GM04504 (cell line): ENCODE data around the gene LRRN2.
A peak's percentile ranks its signal among the peaks of the same experiment; 100 is the strongest.

ENCODE experiments used
- DNase-seq: peaks from one replicate; pipeline ENCODE4 v3.0.0-alpha.2; 2012; ENCODE audit warnings: low read depth

The LRRN2 gene

DNA sequence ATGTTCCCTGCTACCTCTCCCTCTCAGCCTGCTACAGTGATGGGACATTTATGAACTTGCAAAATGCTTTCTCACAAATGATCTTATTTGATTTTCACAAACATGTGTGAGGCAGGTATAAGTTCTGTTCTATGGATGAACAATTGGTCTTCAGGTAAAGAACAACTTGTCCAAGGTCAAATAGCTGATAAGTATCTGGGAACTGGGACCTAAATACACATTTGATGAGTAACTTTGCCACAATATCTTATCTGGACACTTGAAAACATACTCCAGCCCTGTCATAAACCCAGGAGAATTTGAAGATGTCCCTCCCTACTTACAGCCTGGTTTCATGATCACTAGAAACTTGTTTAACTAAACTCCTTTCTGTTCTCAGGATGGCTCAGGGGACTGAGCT, 23.0 kb downstream of the LRRN2 start:
- no peak for DNase-seq

DNA sequence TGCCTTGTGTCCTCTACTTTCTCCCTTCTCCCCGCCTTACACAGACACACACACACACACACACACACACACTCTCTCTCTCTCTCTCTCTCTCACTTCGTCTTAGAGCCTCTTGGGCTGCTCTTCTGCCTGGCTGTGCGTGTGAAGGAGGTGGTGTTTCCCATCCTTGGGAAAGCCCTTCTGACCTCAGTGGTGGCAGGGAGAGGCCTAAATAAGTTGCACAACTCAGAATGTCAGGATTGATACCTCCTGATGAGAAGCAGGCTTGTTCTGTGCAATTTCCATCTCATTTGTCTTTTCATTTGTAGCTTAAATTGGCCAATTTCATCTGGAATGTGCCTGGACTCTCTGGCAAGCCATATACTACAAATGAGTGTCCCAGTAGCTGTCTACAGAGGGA, 25.0 kb downstream of the LRRN2 start:
- peak; percentile 7 for DNase-seq

DNA sequence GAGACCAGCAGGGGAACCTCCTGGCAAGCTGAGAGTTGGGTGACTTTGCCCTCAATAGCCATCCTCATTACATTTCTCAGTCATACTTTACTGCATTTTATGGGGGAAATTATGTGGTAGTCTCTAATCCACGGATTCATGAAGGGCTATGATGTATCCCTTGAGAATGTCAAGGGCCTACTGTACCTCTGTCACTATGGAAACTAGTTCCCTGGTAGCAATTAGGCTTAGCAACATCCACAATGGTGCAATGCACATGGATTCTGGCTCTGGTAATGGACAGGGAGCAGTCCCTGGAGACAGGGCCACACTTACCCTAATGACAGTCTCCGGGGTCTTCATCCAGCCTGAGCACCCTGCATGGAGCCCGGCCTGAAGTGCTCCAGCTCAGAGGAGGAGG, 26.5 kb downstream of the LRRN2 start:
- peak; percentile 10 for DNase-seq

DNA sequence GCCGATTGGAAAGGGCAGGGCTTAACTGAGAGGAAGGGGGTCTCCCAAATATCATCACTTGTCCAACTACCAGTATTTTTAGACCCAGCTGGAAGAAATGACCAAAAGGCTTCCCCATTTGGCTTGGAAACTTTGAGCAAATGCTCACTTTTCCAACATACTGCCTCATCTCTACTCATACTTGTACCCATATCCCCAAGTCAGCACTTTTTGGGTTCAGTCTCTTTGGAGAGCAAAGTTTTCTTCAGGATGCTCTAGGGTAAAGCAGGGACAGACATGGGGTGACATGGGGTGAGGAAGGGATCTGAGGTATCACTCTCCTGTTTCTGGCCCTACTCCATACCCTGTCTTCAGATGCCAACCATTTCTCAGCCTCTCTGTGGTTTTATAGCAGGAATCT, 27.2 kb downstream of the LRRN2 start:
- DNase-seq, result no peak

DNA sequence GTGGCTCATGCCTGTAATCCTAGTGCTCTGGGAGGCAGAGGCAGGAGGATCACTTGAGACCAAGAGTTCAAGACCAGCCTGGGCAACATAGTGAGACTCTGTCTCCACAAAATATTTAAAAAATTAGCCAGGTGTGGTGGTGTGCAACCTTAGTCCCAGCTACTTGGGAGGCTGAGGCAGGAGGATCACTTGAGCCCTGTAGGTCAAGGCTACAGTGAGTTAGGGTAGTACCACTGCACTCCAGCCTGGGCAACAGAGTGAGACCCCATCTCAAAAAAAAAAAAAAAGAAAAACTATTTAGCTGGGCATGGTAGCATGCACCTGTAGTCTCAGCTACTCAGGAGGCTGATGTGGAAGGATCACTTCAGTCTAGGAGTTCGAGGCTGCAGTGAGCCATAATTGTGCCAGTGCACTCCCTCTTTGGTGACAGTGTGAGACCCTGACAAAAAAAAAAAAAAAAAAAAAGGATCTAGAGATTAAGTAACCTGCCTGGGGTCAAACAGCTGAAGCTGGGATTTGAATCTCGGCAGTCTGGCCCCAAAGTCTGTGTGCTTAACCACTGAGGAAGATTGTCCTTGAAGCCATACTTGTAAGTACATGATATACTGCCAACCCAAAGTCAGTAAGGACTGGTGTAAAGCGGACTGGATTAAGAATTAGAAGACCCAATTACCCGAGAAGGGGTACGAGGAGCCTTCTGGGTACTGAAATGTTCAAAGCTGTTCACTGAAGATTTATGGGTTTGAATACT, 31.8 kb downstream of the LRRN2 start:
- DNase-seq, result no peak

DNA sequence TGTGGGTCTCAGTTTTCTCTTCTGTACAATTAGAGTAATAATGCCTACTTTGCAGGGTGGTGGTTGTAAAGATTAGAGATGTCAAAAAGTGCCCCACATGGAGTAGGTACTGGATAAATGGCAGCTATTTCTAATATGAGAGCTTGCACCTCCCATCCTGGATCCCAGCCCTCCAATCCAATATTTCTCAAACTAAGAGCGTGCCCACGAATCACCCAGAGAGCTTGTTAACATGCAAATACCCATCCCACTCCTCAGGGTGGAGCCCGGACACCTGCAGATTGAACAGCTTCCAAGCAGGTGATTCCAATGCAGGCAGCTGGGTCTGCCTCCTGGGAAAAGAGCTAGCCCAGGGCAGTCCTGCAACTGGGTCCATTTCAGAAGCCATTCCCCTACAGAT, 33.0 kb downstream of the LRRN2 start:
- no peak for DNase-seq

DNA sequence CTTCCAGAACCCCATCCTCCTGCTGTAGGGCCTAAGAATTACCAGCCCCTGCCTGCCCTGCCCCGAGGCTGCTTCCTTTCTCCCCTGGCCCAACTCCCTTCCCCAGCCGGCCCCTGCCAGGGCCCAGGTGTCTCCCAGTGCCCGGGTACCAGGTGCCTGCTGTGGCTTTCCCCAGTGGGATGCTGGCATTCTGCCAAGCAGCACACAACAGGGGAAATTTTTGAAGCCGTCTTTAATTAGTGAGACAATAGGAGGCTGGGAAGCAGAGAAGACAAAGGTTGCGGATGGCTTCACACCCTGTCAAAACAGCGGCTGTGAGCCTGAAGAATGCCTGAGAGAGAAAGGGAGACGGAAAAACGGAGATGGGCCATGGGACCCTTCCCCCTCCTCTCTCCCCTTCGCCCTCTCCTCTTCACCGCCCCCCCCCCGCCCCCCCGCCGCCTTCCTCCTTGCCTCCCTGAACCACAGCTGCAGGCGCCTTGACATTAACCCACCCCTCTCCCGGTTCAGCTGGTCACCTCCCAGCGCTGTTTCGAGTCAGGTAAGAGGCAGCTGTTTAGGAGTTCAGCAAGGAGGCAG, 33.6 kb downstream of the LRRN2 start:
- DNase-seq, result no peak

DNA sequence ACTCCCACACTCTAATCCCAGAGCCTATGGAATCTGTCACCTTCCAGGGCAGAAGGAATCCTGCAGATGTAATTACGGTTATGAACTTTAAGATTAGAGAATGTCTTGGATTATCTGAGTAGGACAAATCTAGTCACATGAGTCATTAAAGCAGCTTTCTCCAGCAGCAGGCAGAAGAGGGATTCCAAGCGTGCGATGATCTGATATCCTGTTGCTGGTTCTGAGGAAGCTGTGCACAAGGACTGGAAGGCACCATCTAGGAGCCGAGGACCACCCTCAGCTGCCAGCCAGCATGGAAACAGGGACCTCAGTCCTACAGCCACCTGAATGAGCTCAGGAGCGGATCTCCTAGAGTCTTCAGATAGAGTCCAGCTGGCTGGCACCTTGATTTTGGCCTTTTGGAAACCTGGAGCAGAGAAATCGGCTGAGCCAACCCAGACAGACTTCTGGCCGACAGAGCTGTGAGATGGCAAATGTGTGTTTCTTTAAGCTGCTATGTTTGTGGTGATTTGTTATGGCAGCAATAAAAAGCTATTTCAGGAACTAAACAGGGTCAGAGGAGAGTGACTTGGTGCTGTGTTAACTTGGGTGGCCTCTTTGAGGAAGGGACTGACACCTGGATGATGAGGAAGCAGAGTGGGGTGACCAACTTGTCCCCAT, 34.5 kb downstream of the LRRN2 start:
- no peak for DNase-seq

DNA sequence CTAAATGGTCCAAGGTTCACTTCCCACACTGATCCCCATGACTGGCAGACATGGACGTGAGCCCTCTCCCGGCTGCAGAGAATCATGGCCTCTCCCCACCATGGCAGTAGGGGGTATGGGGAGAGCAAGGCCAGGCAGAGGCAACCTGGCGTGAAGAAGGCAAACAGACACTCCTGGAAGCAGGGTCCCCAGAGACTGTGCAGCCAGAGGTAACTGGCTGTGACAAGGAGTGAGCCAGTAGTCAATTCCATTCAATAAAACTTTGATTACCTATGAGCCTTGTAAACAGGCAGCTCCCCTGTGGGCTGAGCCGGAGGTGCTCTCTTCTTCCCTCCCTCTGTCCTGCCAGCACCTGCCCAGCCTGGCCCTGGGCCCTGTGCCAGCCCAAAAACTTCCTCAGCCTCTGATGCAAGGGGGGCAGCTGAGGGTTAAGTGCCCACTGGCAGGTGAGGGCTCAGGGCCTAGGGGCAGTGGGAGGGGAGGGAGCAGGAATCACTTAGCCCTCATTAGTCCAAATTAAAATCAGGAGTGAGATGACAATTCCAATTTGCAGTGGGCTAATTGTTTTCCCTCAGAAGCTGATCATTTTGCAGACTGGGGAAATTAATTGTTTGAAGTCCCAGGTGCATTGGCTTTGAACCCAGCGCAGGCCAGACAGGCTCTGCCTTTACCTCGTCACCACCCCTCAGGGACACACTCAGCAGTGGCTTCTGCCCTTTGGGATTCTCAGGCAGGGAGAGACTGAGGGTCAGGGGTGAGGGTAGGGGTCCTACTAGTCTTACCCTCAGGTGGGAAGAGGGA, 35.6 kb downstream of the LRRN2 start:
- no peak for DNase-seq

DNA sequence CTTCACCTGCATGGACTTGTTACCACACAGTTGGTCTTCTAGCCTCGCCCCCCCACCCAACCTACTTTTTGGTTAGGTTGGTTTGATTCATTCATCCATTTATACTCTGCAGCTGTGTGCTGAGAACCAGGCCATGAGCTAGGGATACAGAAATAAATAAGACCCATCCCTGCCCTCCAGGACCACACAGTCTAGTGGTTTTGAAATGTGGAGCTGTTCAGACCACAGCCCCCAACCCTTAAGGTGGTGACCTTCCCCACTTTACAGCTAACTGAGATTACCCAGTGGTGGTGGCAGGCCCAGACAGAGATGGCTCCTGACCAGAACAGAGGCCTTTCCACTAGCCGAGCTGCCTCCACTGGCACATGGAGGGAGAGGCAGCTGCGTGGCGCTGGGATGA, 37.0 kb downstream of the LRRN2 start:
- DNase-seq, result no peak

DNA sequence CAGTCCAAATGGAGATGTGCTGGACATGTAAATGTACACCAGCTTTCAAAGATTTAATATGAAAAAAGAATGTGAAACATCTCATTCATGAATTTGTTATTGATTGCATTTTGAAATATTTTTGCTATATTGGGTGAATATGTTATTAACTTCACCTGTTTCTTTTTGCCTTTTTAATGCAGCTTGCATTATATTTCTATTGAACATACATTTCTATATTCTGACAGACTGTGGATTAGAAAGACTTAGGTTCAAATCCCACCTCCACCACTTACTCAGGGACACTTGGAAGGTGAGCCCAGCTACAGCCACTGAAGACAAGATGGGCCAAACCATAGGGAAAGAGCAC, 37.8 kb downstream of the LRRN2 start:
- DNase-seq, result no peak

DNA sequence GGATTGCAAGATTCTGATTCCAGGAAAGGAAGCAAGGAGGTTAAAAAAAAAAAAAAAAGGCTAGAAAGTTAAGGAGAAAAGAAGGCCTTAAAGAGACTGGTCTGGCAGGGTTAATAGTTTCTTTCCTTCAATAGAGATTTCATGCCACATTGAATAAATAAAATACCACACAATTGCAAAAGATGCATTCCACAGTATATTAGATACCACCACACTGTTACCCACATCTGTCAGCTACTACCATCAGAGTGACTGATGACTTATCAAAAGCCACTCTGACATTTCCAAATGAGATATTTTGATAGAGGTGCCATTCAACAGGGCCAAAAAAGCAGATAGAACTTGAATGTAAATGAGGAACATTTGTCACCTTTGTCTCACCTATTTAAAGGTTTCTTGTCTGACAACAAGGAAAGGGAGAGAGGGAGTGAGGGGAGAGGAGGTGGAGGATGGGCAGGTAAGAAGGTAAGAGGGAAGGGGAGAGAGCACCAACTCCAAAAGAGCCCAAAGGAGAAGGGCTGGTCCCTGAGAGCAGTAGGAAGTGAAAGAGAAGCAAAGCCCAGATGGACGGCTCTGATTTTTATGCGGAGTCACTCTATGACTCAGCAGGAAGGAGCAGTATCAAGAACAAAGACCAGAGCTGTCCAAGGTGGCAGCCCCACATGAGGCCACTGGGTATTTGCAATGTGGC, 38.3 kb downstream of the LRRN2 start:
- DNase-seq, result peak; percentile 47

DNA sequence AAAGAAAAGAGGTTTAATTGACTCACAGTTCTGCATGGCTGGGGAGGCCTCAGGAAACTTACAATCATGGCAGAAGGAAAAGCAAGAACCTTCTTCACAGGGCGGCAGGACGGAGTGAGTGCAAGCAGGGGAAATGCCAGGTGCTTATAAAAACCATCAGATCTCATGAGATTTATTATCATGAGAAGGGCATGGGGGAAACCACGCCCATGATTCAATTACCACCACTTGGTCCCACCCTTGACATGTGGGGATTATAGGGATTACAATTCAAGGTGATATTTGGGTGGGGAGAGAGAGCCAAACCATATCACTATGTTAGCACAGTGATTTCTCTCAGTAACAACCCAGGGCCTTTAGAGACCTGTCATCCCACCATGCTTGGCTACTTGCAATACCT, 39.9 kb downstream of the LRRN2 start:
- no peak for DNase-seq

DNA sequence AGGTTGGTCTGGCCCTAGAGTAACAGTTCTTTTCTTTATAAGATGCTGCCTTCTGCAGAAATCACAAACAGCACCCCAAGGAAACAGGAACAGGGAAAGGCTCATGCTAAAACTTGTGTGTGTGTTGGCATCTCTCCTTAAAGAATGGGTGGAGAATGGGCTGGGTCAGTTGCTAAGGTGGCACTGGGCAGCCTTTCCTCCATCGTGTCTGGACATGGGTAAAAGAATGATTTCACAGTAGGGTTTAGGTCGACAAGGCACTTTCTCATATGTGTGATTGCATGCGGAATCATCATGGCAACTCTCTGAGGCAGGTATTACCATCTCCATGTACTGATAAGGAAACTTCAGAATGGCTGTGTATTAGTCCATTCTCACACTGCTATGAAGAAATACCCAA, 40.3 kb downstream of the LRRN2 start:
- no peak for DNase-seq

DNA sequence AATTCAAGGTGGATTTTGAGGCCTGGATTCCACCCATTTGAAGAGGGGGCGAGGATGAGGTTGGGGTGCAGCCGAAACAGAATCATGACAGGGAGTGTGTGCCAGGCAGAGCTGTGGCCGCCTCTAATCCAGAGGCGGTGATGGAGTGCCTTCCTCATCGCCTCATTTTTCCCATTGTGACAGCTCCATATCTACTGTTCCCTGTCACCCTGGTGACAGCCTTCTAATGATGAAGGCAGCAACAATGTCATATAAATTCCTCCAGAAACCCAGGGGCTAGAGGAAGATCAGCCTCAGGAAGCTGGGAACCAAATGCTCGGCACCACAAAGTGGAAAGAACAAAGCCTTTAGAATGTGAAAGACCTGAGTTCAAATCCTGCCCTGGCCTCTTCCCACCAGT, 42.0 kb downstream of the LRRN2 start:
- no peak for DNase-seq

DNA sequence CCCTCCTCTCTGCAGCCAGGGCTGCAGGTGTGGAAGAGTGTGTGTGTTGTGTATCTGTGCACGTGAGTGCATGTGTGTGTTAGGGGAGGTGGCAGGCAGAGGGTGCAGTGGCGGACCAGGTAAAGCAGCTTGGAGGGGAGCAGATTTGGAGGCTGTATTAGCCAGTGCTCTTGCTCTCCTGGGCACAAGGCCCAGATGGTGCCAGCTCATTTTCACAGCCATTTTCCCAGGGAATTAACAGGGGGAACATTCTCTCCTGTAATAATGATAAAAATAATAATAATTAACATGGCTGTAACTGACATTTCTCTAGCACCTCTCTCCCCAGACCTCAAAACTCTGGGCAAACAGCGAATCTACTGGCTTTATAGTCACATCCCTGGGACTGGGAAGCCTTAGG, 43.6 kb downstream of the LRRN2 start:
- no peak for DNase-seq

DNA sequence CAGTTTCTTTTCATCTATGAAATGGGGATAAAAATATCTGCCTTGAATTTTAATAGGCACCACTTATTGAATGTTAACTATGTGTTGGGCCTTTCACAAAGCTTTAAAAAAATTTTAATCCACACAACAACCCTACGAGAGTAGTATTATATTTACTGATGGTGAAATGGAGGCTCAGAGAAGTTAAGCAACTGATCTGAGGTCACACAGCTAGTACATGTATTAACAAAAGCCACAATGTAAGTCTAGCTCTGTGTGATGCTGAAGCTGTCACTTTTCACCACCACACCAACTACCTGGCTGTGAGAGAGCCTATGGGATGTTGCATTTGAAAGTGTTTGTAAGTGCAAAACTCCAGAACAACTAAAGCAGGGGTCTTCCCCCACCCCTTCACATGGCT, 44.1 kb downstream of the LRRN2 start:
- DNase-seq, result no peak

DNA sequence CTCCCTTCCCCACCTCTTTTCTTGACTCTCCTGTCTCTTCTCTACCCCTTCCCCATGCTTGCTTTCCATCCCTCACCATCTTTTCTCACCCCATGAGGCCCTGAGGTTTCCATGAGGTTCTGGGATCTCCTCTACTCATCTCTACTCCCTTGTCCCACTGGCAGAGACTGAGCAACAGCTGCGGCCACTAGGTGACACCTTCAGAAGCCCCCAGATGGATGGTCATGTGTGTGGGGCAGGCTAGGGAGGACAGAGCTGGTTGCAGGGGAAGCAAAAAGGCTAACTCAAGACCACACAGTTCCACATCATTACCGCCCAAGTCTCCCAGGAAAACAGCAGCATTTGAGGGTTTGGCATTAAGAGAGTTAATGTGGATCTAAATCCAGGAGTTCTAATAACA, 45.0 kb downstream of the LRRN2 start:
- DNase-seq, result no peak

DNA sequence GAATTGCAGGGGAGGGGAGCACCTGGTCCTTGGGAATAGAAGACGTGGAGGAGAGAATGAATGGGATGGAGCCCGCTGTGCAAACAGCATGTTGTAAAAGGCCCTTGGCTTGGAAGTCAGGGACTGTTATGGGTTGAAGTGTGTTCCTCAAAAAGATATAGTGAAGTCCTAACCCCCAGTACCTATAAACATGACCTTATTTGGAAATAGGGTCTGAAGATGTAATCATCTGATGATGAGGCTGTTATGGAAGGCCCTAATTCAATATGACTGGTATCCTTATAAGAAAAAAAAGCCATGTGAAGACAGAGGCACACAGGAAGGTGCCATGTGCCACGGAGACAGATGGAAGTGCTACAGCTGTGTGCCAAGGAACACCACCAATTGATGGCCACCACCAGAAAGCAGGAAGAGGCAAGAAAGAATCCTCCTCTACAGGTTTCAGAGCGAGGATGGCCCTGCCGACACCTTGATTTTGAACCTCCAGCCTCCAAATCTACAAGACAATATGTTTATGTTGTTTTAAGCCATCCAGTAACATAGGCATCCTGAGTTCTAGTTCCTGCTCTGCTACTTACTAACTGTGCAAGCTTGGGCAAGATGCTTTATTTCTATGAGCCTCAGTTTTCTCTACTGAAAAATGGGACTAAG, 51.2 kb downstream of the LRRN2 start:
- no peak for DNase-seq

DNA sequence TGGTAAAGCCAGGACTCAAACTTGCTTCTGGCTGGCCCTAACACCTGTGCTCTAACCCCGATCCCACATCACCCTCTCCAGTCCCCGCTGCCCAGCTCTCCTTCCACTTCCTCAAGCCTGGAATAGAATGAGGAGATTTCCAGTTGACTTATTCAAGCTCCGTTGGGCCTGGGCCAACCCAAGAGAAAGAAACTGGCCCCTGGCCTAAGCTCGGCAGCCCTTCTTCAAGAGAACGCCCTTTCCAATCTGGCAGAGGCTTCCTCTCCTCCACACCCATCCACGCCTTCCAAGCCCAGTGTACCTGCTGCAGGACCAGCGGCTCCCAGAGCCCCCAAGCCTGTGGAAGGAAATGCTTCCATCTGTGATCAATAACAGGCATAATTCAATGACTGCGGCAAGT, 51.9 kb downstream of the LRRN2 start:
- no peak for DNase-seq

DNA sequence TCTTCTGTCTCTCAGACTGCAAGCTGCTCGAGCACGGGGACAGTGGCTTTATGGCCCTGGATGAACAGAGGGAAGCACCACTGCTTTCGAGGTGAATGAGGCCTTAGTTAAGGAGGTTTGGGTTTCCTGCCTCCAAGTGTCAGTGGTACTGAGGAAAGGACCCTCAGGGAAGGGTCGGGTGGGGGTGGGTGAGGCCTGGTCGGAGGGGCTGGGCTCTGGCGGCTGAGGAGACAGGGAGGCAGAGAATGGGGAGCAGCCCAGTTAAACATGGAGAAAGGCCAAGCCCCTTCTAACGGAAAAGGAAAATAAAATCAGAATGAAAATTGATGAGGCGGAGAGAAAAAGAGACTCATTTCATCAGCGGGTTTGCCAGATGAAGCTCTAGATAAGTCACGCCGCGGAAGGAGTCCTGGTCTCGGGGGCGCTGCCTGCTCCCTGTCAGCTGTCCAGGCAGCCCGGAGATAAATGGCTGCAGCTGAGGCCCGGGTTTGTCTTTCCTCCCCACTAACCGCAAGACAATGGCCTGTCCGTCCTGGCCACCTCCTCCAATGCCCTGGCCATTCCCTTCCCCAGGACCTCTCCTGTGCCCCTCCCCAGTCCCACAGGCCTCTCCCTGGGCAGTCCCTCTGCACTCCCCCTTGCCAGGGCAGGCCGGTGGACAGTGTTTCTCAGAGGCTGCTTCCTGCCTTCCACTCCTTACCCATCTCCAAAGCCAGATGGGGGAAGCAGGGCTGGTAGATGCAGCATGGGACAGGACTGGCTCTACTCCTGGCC, 55.2 kb downstream of the LRRN2 start:
- no peak for DNase-seq
